ENCODE measurements around the gene IGFBP5. TPM values are rescaled to one million over a fixed set of nuclear protein-coding genes. Genes with fewer than 3 reads are reported as not detected.

The IGFBP5 gene
- total RNA-seq, 1 experiment from 2014 or later = 0.20 TPM

GRCh38 chr2:216626168-216626874, 69.0 kb downstream of the IGFBP5 start:
- no peak for TF ChIP-seq CTCF (IDR thresholded peaks at IDR 0.05; ENCODE audit: insufficient read depth in 1 of 2, low read depth in 1 of 2, low read length in 1 of 2, severe bottlenecking in 1 of 2, unreplicated experiment in 1 of 2)
- no peak for DNase-seq
- Histone ChIP-seq H3K9me3 (no peaks in the 10 kb centered on the region), H3K4me1 (no peaks in the 10 kb centered on the region), H3K4me3 (ENCODE audit: low read depth, low read length) (no peak overlapping the region), H3K27me3 (replicated peaks; ENCODE audit: control insufficient read depth, insufficient read depth, low read length) (no peaks in the 10 kb centered on the region), H3K36me3 (ENCODE audit: control insufficient read depth, insufficient read depth, low read length) (no peaks in the 10 kb centered on the region)
- BruUV-seq (replicated peaks) = no TSS peak
- H3K27me3 Mint-ChIP-seq (ENCODE audit: insufficient read depth, unreplicated experiment) = peaks cover 14% of the 10 kb centered on the region
- peaks cover 7% of the 10 kb centered on the region for H3K4me1 Mint-ChIP-seq (ENCODE audit: low read depth, unreplicated experiment)
- no peak overlapping the region for H3K27ac Mint-ChIP-seq (ENCODE audit: unreplicated experiment)
- H3K4me3 Mint-ChIP-seq (ENCODE audit: unreplicated experiment) = no peak overlapping the region
- no peaks in the 10 kb centered on the region for H3K9me3 Mint-ChIP-seq (ENCODE audit: unreplicated experiment)
- no peaks in the 10 kb centered on the region for H3K36me3 Mint-ChIP-seq (ENCODE audit: insufficient read depth, unreplicated experiment)
- intact Hi-C loops (cut with micrococcal nuclease; ENCODE audit: unreplicated experiment) = no loop called here
- POLR2A ChIA-PET = no interaction called here
- CTCF ChIA-PET = no interaction called here

- peaks cover 17% of the 10 kb centered on the region for H3K4me1 Mint-ChIP-seq (ENCODE audit: low read depth, unreplicated experiment)
These were observed 71.1 kb downstream of the IGFBP5 start for GRCh38 chr2:216624251-216624650.

GRCh38 chr2:216622526-216622925, 72.8 kb downstream of the IGFBP5 start:
- Histone ChIP-seq H3K4me1 (peaks cover 3% of the 10 kb centered on the region; the same call in 1 of the 2 replicates), H3K27me3 (replicated peaks; ENCODE audit: control insufficient read depth, insufficient read depth, low read length) (no peaks in the 10 kb centered on the region), H3K4me3 (ENCODE audit: low read depth, low read length) (no peak overlapping the region), H3K9me3 (no peaks in the 10 kb centered on the region), H3K36me3 (ENCODE audit: control insufficient read depth, insufficient read depth, low read length) (no peaks in the 10 kb centered on the region)
- TF ChIP-seq CTCF (IDR thresholded peaks at IDR 0.05; ENCODE audit: insufficient read depth in 1 of 2, low read depth in 1 of 2, low read length in 1 of 2, severe bottlenecking in 1 of 2, unreplicated experiment in 1 of 2) = no peak
- POLR2A ChIA-PET = no interaction called here
- intact Hi-C loops (cut with micrococcal nuclease; ENCODE audit: unreplicated experiment) = no loop called here
- no TSS peak for BruUV-seq (replicated peaks)
- Mint-ChIP-seq H3K36me3 (ENCODE audit: insufficient read depth, unreplicated experiment) (no peaks in the 10 kb centered on the region), H3K27me3 (ENCODE audit: insufficient read depth, unreplicated experiment) (peaks cover 4% of the 10 kb centered on the region), H3K4me1 (ENCODE audit: low read depth, unreplicated experiment) (peaks cover 17% of the 10 kb centered on the region), H3K27ac (ENCODE audit: unreplicated experiment) (no peak overlapping the region), H3K4me3 (ENCODE audit: unreplicated experiment) (no peak overlapping the region), H3K9me3 (ENCODE audit: unreplicated experiment) (no peaks in the 10 kb centered on the region)
- DNase-seq = no peak
- CTCF ChIA-PET = interaction anchor here (1.5 kb wide), 1 partner anchor 28 kb away, joined by 3 read pairs; no protein-coding TSS in a partner anchor

More at GRCh38 chr2:216624251-216624650, 71.1 kb downstream of the IGFBP5 start:
- peaks cover 4% of the 10 kb centered on the region for H3K27me3 Mint-ChIP-seq (ENCODE audit: insufficient read depth, unreplicated experiment)
- no peak overlapping the region for H3K4me3 Mint-ChIP-seq (ENCODE audit: unreplicated experiment)
- H3K9me3 Mint-ChIP-seq (ENCODE audit: unreplicated experiment) = no peaks in the 10 kb centered on the region
- DNase-seq = no peak
- ChIA-PET CTCF (no interaction called here), POLR2A (no interaction called here)
- H3K27ac Mint-ChIP-seq (ENCODE audit: unreplicated experiment) = no peak overlapping the region
- no peaks in the 10 kb centered on the region for H3K27me3 ChIP-seq (replicated peaks; ENCODE audit: control insufficient read depth, insufficient read depth, low read length)
- BruUV-seq (replicated peaks) = no TSS peak
- no peaks in the 10 kb centered on the region for H3K9me3 ChIP-seq
- H3K36me3 ChIP-seq (ENCODE audit: control insufficient read depth, insufficient read depth, low read length) = no peaks in the 10 kb centered on the region
- H3K36me3 Mint-ChIP-seq (ENCODE audit: insufficient read depth, unreplicated experiment) = no peaks in the 10 kb centered on the region
- intact Hi-C loops (cut with micrococcal nuclease; ENCODE audit: unreplicated experiment) = no loop called here
- TF ChIP-seq CTCF (IDR thresholded peaks at IDR 0.05; ENCODE audit: insufficient read depth in 1 of 2, low read depth in 1 of 2, low read length in 1 of 2, severe bottlenecking in 1 of 2, unreplicated experiment in 1 of 2) = no peak
- H3K4me1 ChIP-seq = peaks cover 3% of the 10 kb centered on the region; the same call in 1 of the 2 replicates
- no peak overlapping the region for H3K4me3 ChIP-seq (ENCODE audit: low read depth, low read length)

Other genes starting within 250 kb of the IGFBP5 start
- gene RPL37A, start 196.7 kb downstream of the IGFBP5 start, total RNA-seq (2022) = 2,873 and 2,887 TPM in 2 replicates
- 6.6 and 6.7 TPM in 2 replicates for gene IGFBP2, start 62.1 kb downstream of the IGFBP5 start, total RNA-seq (2022)
- not detected in 2 replicates for gene TNP1, start 164.5 kb upstream of the IGFBP5 start, total RNA-seq (2022)